ENCODE data around the gene TXNDC17. TPM values are rescaled to one million over a fixed set of nuclear protein-coding genes. Genes with fewer than 3 reads are reported as not detected.

TXNDC17 gene
- total RNA-seq (2016; rRNA removed; fragmentation: Illumina TruSeq; extraction: Trizol) (266 and 359 TPM in 2 replicates), polyA plus RNA-seq (2011; rRNA removed) (147 and 188 TPM in 2 replicates), polyA minus RNA-seq (2011; rRNA and poly(A)+ RNA removed; ENCODE audit: low replicate concordance) (30.3 and 88.3 TPM in 2 replicates), Bru-seq, nascent RNA (percentile 78 among the genes with signal in this experiment), BruChase-seq, experiment 1, labeled RNA remaining after a 6-hour chase (percentile 66 among the genes with signal in this experiment), BruChase-seq, experiment 2, labeled RNA remaining after a 2-hour chase (percentile 56 among the genes with signal in this experiment)
- total RNA-seq (2016; cell fraction: cytosol; rRNA removed; fragmentation: Illumina TruSeq; extraction: Trizol; ENCODE audit: low read depth), result 93.1 and 113 TPM in 2 replicates
- 255 and 373 TPM in 2 replicates for total RNA-seq (2016; cell fraction: insoluble cytoplasmic fraction; rRNA removed; fragmentation: Illumina TruSeq; extraction: Trizol)
- 138 and 151 TPM in 2 replicates for total RNA-seq (2016; cell fraction: membrane; rRNA removed; fragmentation: Illumina TruSeq; extraction: Trizol)
- total RNA-seq (2016; cell fraction: nucleus; rRNA removed; fragmentation: Illumina TruSeq; extraction: Trizol), result 76.2 and 83.8 TPM in 2 replicates
- 236 and 276 TPM in 2 replicates for polyA plus RNA-seq (2011; cell fraction: cytosol; rRNA removed)
- 40.2 and 44.6 TPM in 2 replicates for polyA plus RNA-seq (2011; cell fraction: nucleus; rRNA removed)
- 97.0 and 122 TPM in 2 replicates for polyA plus RNA-seq (2012)
- 101 and 125 TPM in 2 replicates for polyA plus RNA-seq (2016; cell fraction: cytosol; fragmentation: Illumina TruSeq; extraction: Trizol; ENCODE audit: low read depth)
- polyA plus RNA-seq (2016; cell fraction: insoluble cytoplasmic fraction; fragmentation: Illumina TruSeq; extraction: Trizol; ENCODE audit: low read depth), result 322 and 359 TPM in 2 replicates
- polyA plus RNA-seq (2016; cell fraction: membrane; fragmentation: Illumina TruSeq; extraction: Trizol; ENCODE audit: low read depth), result 105 and 119 TPM in 2 replicates
- polyA plus RNA-seq (2016; cell fraction: nucleus; fragmentation: Illumina TruSeq; extraction: Trizol; ENCODE audit: insufficient read depth, low read depth), result 146 and 155 TPM in 2 replicates
- polyA minus RNA-seq (2011; cell fraction: cytosol; rRNA and poly(A)+ RNA removed), result 40.0 and 52.4 TPM in 2 replicates
- polyA minus RNA-seq (2011; cell fraction: nucleus; rRNA and poly(A)+ RNA removed), result 10.8 and 14.4 TPM in 2 replicates
- long read RNA-seq, experiment 1, transcript TXNDC17-201 (4 exons, 2,219 nt), result major isoform, 121 of 151 reads
- long read RNA-seq, experiment 1, transcript TXNDC17-209 (4 exons, 391 nt), result minor isoform, 5 of 151 reads
- long read RNA-seq, experiment 1, transcript TXNDC17-202 (4 exons, 459 nt), result minor isoform, 19 of 151 reads
- long read RNA-seq, experiment 1, partial matches to known transcripts, result 0 of 151 reads
- long read RNA-seq, experiment 1, other reads (novel, unspliced or antisense), result 3 of 151 reads
- long read RNA-seq, experiment 2, transcript TXNDC17-202 (4 exons, 459 nt), result minor isoform, 10 of 110 reads
- long read RNA-seq, experiment 2, transcript TXNDC17-201 (4 exons, 2,219 nt), result major isoform, 89 of 110 reads
- long read RNA-seq, experiment 2, partial matches to known transcripts, result 1 of 110 reads
- long read RNA-seq, experiment 2, other reads (novel, unspliced or antisense), result 7 of 110 reads

DNA sequence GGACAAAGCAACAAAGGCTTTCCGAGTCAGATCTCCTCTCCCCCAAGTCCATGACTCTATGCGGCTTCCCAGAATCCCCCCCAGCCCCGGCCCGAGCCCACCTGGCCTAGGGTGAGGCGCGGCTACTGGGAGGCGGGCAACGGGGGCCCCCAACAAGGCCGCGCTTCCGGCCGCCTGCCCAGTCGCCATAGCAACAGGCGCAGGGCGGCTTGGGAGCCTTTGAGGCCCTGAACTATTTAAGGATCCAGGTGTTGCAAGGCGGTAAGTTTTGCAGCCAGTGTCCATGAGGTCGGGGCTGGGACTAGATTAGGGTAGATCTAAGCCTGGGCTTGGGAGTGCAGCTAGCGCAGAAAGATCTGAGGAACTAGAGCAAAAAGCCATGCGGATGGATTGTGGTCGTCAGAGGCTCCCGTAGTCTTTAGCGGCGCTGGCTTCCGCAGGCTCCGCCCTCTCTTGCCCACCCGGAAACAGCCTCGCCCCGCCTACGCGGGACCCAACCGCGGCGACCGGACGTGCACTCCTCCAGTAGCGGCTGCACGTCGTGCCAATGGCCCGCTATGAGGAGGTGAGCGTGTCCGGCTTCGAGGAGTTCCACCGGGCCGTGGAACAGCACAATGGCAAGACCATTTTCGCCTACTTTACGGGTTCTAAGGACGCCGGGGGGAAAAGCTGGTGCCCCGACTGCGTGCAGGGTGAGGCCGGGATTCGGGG, at the start of gene TXNDC17, which contains the start of gene KIAA0753:
TXNDC17 (plus strand) TSS at position 525 of the 711 bp plus-strand sequence; CDS start at position 548, 23 bp downstream.
KIAA0753 (minus strand) TSS at position 176 of the 711 bp plus-strand sequence. CDS start 5,608 bp downstream, outside the sequence.
- in situ Hi-C loops (cut with HindIII; ENCODE audit: extremely low pct_ligation_motif_present, low pct_unique_long_range_greater_than_20kb) (loop anchor here (5.0 kb wide), 1 partner anchor 168 kb away; no protein-coding TSS in a partner anchor), intact Hi-C loops (cut with micrococcal nuclease; ENCODE audit: unreplicated experiment) (loop anchor here (1.0 to 2.0 kb wide), 2 partner anchors 11 to 168 kb away; partner anchors contain the start of genes C17orf100 and MED31)
- H3K27me3 ChIP-seq (ENCODE audit: control insufficient read depth in 1 of 2, insufficient read depth in 2 of 2, low read length in 2 of 2), result no peaks in the 10 kb centered on the region
- peaks cover 35% of the 10 kb centered on the region for H3K79me2 ChIP-seq (ENCODE audit: insufficient read depth, low read length)
- H3K9ac ChIP-seq (ENCODE audit: insufficient read depth, low read depth, low read length), result peak within 1 kb of the TSS; percentile 87
- peak within 1 kb of the TSS; percentile 93 for H3K4me2 ChIP-seq (ENCODE audit: low read depth, low read length)
- H3K4me3 ChIP-seq (replicated peaks in 1 of 3; ENCODE audit: insufficient read depth in 1 of 3, low read depth in 2 of 3, low read length in 3 of 3), result peak within 1 kb of the TSS; percentile 77 to 85 (median 84)
- no TSS peak for BruUV-seq (replicated peaks)
- peaks cover 29% of the 10 kb centered on the region for H3K4me1 ChIP-seq (ENCODE audit: insufficient read depth, low read length)
- H3K9me3 ChIP-seq (ENCODE audit: low read length), result no peaks in the 10 kb centered on the region
- ChIA-PET CTCF (ENCODE audit: low intra/inter-chr PET ratio, low total read pairs) (no interaction called here), POLR2A (interaction anchor here (1.3 to 1.8 kb wide), 2 partner anchors 10 to 60 kb away, joined by 3 to 6 read pairs; partner anchors contain the start of genes C17orf100 and MED31)
- WGBS (ENCODE audit: low lambda C conversion rate), result 0% methylated on average over 14 of the region's 52 CpGs
- ATAC-seq, result peak; percentile 89
- H4K20me1 ChIP-seq (ENCODE audit: insufficient read depth, low read length), result no peaks in the 10 kb centered on the region
- peak; percentile 78 for FAIRE-seq
- H2AFZ ChIP-seq (ENCODE audit: low read length), result peak within 1 kb of the TSS; percentile 96
- DNase-seq (ENCODE audit: low spot score), result peak; percentile 79
- peak within 1 kb of the TSS; percentile 95 for H3K27ac ChIP-seq (ENCODE audit: extremely low read length, insufficient read depth, low read length)
- H3K36me3 ChIP-seq (replicated peaks in 1 of 2; ENCODE audit: control insufficient read depth in 1 of 2, insufficient read depth in 2 of 2, low read length in 2 of 2), result peaks cover 1 to 6% of the 10 kb centered on the region in 2 experiments; a peak in 3 of 5 replicates
- TF ChIP-seq, protein P1, sequence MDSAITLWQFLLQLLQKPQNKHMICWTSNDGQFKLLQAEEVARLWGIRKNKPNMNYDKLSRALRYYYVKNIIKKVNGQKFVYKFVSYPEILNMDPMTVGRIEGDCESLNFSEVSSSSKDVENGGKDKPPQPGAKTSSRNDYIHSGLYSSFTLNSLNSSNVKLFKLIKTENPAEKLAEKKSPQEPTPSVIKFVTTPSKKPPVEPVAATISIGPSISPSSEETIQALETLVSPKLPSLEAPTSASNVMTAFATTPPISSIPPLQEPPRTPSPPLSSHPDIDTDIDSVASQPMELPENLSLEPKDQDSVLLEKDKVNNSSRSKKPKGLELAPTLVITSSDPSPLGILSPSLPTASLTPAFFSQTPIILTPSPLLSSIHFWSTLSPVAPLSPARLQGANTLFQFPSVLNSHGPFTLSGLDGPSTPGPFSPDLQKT (CRISPR knock-in tag; IDR thresholded peaks at IDR 0.05; ENCODE audit: borderline replicate concordance), result no peak
- TF ChIP-seq ZNF331 (CRISPR knock-in tag; IDR thresholded peaks at IDR 0.05) (peak; percentile 73), ZNF792 (CRISPR knock-in tag; IDR thresholded peaks at IDR 0.05) (peak; percentile 50; the same call in 1 of the 2 replicates), KDM5B (CRISPR knock-in tag; IDR thresholded peaks at IDR 0.05; ENCODE audit: borderline replicate concordance) (peak; percentile 82; the same call in 1 of the 2 replicates), IRX3 (CRISPR knock-in tag; IDR thresholded peaks at IDR 0.05; ENCODE audit: borderline replicate concordance, low read depth) (peak; percentile 73; the same call in 1 of the 2 replicates), ZNF530 (CRISPR knock-in tag; IDR thresholded peaks at IDR 0.05; ENCODE audit: low read depth) (no peak), SRSF1 (optimal IDR thresholded peaks at IDR 0.05; ENCODE audit: low read depth, low read length) (peak; percentile 70), GATA4 (IDR thresholded peaks at IDR 0.05; ENCODE audit: borderline replicate concordance, low read depth) (no peak; the same call in 1 of the 2 replicates), ZNF556 (CRISPR knock-in tag; IDR thresholded peaks at IDR 0.05; ENCODE audit: borderline replicate concordance) (peak; percentile 71; the same call in 1 of the 2 replicates), RFXANK (CRISPR knock-in tag; IDR thresholded peaks at IDR 0.05) (peak; percentile 36; the same call in 1 of the 2 replicates), ZNF33A (CRISPR knock-in tag; IDR thresholded peaks at IDR 0.05; ENCODE audit: borderline replicate concordance) (no peak), NR3C1 (CRISPR knock-in tag; IDR thresholded peaks at IDR 0.05) (no peak), HOXA5 (CRISPR knock-in tag; IDR thresholded peaks at IDR 0.05) (no peak; the same call in none of the 2 replicates)

Data from HepG2 (cell line).